Esophagus mucosa (tissue), 1 donor: ENCODE measurements around the gene TMEM201. TPM values are rescaled to one million over a fixed set of nuclear protein-coding genes. Genes with fewer than 3 reads are reported as not detected.

Experiments
- ATAC-seq: fragments of 200-7000 bp; cut with Tn5 transposase; one replicate; pipeline ENCODE4 v1.9.1; 2020
- total RNA-seq: library from RNA; stranded (reverse); gene quantifications from one replicate; pipeline ENCODE4 v1.2.4, GENCODE V29; 2023
- donor health status: DM: yes; HTN: yes; CAD: no.

The TMEM201 gene
- total RNA-seq, 1 donor from 2014 or later, result 7.7 TPM

DNA sequence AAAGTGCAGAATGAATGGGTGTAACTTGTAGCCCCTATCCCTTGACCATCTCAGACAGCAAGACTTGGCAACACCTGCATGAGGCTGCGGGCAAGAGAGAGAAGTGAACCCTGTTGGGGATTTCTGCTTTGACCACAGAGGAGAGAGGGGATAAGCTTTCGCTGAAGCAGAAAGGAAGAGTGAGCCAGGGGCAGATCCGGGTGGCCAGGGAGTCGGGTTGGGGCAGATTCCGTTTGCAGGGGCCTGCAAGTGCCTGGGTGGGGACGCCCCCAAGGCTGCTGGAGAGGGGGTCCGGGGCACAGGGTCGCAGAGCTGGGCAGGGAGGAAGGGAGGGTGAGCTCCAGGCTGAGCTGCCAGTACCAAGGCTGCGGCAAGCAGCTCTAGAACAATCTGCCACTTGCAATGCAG lies 37.5 kb downstream of the TMEM201 start:
- peak; percentile 2 for ATAC-seq

DNA sequence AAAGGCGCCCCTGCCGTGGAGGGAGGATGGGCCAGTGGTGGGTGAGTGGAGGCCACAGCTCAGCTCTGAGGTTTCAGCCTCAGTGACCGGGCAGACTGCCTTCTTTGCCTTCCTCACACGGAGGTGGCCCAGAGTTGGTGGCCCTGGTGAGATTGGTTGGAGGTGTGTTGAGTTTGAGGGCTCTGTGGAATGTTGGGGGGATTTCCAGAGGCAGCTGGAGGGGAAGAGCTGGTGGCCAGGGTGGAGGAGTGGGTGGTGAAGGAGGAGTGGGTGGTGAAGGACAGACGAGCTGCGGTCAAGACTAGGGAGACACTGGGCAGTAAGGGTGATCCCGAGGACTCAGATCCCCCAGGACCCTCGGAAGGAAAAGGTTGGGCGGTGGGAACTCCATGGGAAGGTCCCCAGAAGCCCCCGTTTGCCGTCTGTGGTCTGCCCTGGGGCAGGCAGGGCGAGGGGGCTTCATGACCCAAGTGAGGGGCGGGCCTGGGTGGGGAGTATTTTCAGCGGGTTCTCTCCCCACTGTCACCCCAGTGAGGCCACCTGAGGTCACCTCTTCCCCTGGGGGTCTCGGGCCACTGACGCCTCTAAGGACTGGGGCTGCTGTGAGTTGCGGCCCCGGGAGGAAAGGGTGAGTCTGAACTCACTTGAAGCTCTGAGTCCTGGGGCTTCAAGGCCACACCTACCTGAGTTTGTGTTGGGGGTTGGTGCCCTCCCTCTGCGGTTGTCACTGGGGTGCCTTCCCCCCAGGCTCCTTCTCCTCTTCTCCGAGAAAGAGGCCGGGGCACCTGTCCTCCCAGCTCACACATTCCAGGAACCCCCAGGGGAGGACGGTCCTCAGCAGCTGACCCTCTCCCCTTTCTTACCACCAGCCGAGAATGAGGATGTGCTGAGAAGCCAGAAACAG lies 40.1 kb downstream of the TMEM201 start:
- ATAC-seq, result peak; percentile 9

DNA sequence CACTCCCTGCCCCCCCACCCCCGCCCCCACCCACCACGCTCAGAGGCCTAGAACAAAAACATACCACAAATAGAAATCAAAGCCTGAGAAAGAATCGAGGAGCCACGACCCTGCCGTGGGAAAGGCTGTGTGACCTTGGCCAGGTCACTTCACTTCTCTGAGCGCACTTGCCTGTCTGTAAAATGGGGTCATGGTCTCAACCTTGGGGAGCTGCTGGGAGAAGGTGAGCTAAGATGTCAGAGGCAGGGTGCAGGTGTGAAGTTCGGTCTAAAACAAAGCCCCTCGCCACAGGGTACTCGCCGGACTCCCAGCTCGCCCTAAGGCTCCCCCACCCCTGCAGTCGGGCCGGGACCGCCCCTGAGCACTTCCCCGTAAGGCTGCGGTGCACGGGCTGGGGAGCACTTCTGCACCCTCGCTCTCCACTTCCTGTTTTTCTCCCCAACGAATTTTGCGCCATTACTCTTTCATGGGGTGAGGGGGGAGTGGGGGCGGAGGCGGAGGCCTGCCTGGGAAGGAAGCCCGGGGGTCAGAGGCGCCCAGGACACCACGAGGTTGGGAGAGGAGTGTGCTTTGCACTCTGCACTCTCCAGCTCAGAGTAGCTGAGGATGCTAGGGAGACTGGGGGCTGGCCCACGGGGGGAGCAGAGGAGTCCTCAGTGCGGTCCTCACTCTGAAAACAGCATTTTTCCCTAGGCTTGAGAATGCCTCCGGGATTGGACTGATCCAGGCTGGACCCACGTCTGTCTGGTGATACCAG lies 40.9 kb downstream of the TMEM201 start:
- peak; percentile 23 for ATAC-seq

DNA sequence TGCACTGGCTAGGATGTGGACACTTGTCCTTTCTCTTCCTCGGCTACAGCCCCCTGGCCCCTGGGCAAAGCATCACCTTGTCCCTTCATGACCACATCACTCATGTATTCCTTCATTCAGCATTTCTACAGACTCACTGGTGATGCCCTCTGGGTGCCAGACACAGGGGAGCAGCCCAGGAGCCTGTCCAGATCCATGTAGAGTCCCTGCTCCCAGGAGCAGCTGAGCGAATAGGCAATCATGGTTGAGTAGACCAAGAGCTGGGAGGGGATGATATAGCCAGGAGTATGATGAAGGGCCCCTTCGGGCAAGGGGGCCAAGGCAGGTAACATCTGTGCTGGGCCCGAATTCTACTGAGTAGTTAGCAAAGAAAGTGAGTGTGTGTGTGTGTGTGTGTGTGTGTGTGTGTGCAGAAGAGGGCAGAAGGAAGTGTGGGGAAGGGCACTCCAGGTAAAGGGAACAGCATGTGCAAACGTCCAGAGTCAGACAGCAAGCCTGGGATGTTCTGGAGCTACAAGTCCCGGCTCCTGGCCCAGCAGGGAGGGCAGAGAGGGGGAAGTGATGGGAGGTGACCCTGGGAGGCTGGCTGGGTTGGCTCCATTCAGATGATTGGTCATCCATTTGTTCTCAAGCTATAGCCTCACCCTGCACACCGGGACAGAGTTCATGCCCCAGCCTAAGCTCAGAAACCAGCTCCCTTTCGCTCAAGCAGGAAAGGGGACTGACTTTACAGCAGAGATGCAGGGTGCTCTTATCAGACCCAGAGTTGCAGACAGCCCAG lies 41.8 kb downstream of the TMEM201 start:
- no peak for ATAC-seq

DNA sequence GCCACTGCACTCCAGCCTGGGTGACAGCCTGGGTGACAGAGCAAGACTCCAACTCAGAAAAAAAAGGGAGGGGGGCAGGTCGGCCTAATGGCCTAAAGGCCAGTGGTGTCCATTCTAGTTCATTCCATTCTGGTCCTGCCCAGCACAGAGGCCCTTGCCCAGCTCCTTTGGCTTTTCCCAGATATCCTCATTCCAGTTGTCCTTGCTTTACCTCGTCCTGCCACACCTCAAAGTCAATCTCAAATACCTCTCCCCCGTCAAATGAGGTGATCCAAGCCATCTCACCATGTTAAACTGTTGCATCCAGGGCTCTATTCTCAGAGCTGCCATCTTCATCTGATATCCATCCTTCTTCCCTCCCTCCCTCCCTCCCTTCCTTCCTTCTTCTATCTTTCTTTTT lies 42.9 kb downstream of the TMEM201 start:
- ATAC-seq, result no peak

DNA sequence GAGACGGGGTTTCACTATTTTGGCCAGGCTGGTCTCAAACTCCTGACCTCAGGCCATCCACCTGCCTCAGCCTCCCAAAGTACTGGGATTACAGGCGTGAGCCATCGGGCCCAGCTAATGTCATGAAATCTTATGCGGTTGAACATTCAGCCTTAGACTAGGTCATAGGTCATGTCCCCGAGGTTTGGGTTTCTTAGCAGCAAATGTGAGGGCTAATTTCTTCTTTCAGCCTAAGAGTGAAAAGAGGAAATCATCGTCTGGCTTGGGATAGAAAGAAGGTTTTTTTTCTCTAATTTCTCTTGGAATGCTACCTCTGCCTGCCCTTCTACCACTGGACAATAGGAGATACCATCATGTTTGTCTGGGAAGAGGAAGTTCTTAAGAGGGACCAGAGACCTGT lies 44.8 kb downstream of the TMEM201 start:
- ATAC-seq, result no peak

DNA sequence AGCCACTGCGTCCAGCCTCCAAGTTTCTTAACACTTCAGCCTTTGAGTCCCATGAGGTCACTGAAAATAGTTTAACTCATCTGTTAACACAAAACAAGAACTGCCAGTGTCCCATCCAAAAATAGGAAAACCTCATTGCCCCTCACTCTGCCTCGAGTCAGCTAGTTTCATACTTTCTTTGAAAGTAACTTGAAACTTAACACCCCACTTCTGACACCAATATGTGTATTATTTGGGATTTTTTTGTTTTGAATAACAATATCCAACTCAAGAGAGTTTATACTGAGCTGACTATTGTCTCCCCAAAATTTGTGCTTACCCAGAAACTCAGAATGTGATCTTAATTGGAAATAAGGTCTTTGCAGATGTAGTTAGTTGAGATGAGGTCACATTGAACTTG lies 45.9 kb downstream of the TMEM201 start:
- ATAC-seq, result no peak

DNA sequence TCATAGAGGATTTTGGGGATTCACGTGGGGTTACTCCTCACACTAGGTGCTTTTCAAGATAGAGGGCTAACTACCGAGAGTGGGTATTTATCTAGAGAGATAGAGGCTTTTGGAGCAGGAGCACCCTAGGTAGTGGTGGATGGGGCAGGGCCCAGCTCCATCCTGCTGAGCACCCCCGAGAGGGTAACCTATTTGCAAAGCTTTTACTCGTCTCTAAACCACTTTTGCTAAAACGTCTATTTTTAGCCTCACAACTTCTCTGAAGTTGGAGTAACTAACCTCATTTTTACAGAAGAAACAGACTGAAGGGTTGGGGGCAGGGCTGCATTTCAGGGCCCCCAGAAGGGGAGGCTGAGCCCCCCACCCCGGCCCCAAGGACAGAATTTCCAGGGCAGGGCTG lies 50.5 kb downstream of the TMEM201 start:
- no peak for ATAC-seq

DNA sequence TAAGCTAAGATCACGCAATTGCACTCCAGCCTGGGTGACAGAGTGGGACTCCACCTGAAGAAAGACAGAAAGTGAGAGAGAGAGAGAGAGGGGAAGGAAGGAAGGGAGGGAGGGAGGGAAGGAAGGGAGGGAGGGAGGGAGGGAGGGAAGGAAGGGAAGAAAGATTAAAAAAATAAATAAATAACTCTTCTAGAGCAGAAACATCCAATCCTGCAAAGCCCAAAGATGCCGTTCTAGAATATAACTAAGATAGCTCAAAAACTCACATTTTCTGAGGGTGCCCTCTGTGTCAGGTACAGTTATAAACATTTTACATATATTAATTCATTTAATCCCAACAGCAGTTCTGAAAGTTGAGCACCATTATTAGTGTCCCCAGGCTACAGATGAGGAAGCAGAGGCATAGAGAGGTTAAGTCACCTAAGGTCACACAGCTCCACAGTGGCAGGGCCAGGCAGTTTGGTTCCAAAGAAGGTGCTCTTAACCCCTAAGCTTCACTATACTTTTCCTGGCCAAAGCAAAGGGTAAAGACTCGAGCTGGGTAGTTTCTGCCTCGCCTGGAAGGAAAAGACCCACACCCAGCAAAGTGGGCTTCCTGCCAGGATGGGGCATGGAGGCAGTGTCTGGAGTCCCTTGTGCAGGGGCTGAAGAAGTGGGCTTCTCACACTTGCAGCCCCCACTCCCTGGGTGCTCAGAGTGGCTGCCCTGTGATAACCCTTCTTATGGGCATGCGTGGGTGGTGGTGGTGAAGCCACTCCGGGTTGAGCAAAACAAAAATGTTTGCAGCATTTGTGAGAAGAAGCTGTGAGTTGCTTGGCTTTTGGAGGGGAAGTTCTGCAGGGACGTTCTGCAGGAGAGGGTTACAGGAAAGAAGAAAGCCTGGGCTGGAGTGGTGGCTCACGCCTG lies 54.9 kb downstream of the TMEM201 start:
- ATAC-seq, result no peak

DNA sequence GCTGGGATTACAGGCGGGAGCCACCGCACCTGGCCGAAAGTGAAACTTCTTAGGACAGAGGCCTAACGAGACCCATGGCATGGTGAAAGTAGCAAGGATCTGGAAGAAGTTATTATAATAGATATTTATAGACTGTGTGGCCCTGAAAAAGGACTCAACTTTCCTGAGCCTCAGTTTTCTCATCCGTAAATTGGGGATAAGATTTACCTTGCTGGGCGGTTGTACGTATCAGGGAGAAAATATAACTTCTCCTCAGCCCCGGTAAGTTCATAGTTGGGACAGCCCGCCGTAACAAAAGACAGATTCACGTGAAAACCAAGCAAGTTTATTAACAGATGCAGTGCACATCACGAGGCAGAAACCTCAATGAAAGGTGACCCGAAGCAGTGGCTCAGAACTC lies 57.3 kb downstream of the TMEM201 start:
- no peak for ATAC-seq

DNA sequence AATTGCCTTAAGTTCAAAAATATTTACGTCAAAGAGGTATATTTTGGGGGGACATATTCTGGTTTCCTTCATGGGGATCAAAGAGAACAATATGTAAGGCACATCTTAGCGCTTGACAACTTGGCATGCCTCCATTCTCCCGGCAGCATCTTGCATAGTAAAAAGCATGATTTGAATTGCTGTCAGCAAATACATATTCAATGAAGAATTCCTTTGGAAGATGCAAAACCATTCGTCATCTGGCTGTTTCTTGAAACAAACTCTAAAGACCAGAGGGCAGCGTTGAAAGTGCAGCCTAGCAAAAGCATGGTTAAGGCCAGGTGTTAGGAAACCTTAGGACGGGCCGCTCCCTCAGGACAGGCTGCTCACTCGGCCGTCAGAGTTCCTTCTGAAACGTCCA lies 59.5 kb downstream of the TMEM201 start:
- ATAC-seq, result no peak

DNA sequence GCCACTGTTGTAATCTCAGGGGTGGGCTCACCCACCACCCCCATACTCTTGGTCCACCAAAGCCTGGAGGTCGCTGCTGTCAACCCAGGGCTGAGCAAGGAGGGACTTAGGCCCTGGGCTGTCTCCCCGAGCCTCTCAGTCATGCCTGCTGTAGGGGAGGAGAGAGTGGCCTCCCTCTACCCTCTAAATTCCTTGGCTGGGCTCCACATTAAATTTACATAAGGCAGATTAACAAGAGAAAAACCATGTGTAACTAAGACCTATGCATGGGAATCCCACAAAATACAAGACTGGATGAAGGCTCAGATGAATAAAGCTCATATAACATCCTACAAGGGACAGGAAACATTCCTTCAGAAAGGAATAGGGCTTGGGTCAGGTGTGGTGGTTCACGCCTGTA lies 61.1 kb downstream of the TMEM201 start:
- ATAC-seq, result no peak

DNA sequence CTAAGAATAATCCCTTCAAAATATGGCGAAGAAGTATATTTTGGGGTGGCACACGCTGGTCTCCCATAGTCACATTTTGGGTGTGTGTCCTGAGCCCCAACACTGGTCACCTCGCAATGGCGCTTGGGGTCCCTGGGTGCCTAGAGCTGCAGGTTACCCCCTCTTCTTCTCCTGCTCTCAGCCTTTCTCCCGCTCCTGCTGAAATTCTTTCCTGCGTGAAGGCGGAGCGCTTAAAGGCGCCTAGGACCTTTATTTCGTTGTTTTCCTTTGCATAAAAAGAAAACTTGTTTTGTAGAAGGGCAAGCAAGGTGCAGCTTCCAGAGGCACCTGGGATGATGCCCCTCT lies 62.5 kb downstream of the TMEM201 start:
- no peak for ATAC-seq

DNA sequence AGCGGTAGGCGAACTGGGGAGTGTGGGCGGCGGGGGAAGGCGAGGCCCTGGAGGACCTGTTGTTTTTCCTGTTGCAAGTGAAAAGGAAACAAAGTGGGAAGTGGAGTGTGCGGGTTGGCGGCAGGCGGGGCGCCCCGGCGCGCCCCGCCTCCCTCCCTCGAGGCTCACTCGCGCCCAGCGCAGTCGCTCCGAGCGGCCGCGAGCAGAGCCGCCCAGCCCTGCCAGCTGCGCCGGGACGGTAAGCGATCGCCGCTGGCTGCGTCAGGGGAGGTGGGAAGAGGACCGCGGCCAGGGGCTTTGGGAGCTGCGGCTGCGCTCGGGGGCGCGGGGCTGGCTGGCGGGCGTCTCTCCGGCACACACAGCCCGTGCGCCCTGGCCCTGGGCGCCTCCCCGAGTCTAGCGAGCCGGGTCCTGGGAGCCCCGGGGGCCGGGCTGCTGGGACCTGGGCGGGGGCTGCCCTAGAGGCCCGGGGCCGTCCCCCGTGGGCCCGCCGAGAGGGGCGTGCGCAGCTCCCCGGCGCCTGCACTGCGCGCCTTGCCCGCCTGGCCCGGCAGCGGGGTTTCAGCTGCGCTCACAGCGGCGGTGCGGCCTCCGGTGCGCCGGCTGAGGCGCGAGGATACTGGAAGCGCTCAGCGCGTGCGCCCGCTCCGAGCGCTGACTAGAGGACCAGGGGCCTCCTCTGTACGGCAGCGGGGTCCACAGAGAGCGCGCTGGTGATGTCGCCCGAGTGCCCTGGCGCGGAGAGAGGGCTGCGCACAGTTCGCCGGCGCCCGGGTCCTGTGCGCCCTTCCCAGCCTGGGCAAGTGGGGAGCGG lies 63.1 kb downstream of the TMEM201 start, which contains the start of gene PIK3CD:
PIK3CD (plus strand) TSS at position 167 of the 814 bp plus-strand sequence. CDS start 58,725 bp downstream, outside the sequence.
- peak; percentile 68 for ATAC-seq

DNA sequence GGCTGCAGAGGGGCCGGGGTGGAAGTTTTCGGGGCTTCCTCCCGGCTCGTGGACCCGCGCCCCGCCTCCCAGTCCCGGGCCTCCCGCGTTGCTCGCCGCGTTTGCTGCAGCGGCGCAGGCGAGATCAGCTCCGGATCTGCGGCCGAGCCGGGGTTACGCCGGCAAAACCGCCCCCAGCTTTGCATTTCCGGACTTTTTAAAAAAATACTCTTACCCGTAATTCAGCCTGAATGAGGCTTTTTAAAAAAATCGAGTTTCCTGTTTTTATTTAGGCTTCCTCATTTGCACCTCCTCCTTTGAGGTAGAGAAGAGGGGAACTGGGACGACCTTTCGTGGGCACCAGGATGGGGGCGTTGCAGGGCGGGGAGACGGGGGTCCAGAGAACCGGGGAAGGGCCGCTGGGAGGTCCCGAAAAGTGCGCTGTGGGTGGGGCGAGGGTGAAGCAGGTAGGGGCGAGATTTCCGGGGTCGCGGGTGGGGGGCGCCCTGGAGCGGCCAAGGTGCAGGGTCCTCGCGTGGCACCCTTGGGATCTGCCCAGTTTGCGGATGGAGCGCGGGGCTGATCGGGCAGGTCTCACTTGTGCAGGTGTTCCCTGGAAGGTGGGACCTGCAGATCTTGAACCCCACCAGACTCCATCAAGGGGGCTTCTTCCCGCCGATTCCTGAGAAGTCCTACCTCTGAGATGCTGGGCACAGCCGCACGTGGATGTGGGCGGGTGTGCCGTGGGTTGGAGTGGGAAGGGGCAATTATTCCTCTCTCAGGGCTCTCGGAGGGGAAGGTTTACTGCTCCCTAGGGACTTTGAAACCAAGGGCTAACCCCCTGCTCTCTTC lies 63.9 kb downstream of the TMEM201 start:
- peak; percentile 38 for ATAC-seq

DNA sequence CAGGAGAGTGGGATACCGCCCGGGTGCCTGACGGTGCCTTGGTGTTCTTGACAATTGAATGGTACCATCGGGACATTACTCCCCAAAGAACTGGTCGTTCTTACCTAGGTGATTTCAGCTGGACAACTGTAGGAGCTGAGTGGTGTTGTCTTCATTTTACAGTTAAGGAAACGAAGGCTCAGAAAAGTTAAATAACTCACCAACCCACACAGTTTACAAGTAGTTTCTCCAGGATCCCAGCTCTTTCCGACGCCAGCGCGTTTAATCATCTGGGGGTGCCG lies 64.4 kb downstream of the TMEM201 start:
- no peak for ATAC-seq

DNA sequence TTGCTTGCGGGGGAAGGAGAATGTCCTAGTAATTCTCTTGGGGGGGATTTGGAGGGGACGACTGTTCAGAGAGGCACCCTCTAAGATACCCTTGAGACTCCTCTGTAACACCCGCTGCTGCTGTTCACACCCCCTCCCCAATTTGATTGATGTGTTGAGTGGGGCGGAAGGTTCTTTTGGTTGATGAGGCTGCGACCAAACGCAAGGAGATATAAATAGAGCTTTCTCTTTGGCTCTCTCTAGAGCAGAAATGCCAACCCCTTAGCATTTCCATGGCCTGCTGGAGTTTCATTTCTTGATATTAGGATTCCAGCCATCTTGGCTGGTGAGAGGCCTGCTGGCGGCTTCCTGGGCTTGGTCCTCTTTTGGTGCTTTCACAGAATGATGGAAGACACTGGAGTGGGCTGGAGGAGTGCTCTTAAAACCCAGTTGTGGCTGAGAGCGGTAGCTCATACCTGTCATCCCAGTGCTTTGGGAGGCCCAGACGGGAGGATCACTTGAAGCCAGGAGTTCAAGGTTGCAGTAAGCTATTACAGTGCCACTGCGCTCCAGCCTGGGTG lies 64.9 kb downstream of the TMEM201 start:
- no peak for ATAC-seq

DNA sequence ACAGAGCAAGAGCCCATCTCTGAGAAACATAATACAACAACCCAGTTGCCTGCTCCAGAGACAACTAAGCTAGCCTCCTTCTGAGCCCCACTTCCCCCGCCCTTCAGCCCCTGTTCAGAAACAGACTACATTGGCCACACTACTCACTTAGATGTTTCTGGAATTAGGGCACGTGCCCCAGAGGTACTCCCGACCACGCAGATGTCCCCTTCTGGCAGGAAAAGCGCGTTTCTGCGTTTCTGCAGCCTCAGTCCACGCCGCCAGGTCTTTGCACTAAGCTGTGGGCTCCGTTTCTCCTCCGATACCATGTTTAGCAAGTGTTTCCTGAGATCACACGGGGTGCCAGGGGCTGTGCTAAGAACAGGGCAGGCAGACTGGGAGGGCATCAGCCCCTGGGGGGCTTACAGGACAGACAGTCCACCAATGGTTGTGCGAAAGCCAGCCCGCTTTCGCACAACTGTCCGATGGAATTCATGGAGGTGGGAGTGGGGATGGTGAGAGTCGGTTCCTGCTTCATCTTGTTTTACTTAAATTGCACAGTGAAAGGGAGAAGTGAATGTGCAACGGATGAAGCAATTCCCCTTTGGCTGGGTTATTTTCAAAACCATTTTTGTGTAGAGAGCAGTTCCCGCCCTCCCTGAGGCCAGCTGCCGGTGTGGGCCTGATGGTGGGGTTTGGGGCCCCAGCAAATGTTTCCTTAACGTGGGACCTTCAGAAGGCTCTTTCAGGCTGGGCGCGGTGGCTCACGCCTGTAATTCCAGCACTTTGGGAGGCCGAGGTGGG lies 65.5 kb downstream of the TMEM201 start:
- ATAC-seq, result no peak
